IMR-90 (cell line): ENCODE results near the gene NECAB2. TPM values are rescaled to one million over a fixed set of nuclear protein-coding genes. Genes with fewer than 3 reads are reported as not detected.

Experiments used
- ATAC-seq: fragments of 200-7000 bp; cut with Tn5 transposase; 2 replicates; pipeline ENCODE4 v1.9.1; 2020; ENCODE audit warnings: low read depth, mild to moderate bottlenecking, moderate library complexity
- BruUV-seq: library from RNA; stranded (reverse); fragments of 400-500 nt; replicated peaks from 2 replicates; lab custom pipeline; 2021; lab: Mats Ljungman, UMichigan
- CTCF ChIA-PET: fragments of 300-600 bp; formaldehyde crosslinking; extraction: SDS; loops from one replicate; lab custom pipeline; 2021; ENCODE audit warnings: antibody characterized with exemption; lab: Yijun Ruan, JAX
- POLR2A ChIA-PET: fragments of 300-600 bp; sonication (Branson Sonifier 250); formaldehyde crosslinking; loops from one replicate; lab custom pipeline; 2022; ENCODE audit warnings: antibody characterized with exemption; ENCODE audit not compliant: unreplicated experiment; lab: Charles Lee
- DNase-seq: peaks from one replicate; pipeline ENCODE4 v3.0.0; 2013
- H2AFZ ChIP-seq: replicated peaks from 2 replicates; pipeline ENCODE3; 2013; ENCODE audit warnings: low read length, mild to moderate bottlenecking; ENCODE audit not compliant: poor library complexity
- H2AK5ac ChIP-seq: 2 replicates; pipeline ENCODE4 v1.6.1; 2013; ENCODE audit warnings: low read depth, low read length, inconsistent platforms
- H2AK9ac ChIP-seq: replicated peaks from 2 replicates; pipeline ENCODE3; 2013; ENCODE audit warnings: mild to moderate bottlenecking, low read depth, low read length, moderate library complexity; ENCODE audit not compliant: poor library complexity
- H2BK120ac ChIP-seq: 2 replicates; pipeline ENCODE4 v1.6.1; 2013; ENCODE audit warnings: low read depth, low read length, inconsistent platforms
- H2BK15ac ChIP-seq: 3 replicates; pipeline ENCODE4 v1.6.1; 2013; ENCODE audit warnings: low read depth, low read length, inconsistent platforms
- H2BK20ac ChIP-seq: 2 replicates; pipeline ENCODE4 v1.6.1; 2013; ENCODE audit warnings: low read depth, mild to moderate bottlenecking, inconsistent platforms, low read length, moderate library complexity
- H2BK5ac ChIP-seq: 2 replicates; pipeline ENCODE4 v1.6.1; 2013; ENCODE audit warnings: mild to moderate bottlenecking, low read depth, low read length, inconsistent platforms; ENCODE audit not compliant: poor library complexity, severe bottlenecking
- H3K14ac ChIP-seq: replicated peaks from 2 replicates; pipeline ENCODE4 v1.6.1; 2013; ENCODE audit warnings: low read depth, low read length, inconsistent platforms
- H3K18ac ChIP-seq: 2 replicates; pipeline ENCODE4 v1.6.1; 2013; ENCODE audit warnings: low read depth, low read length, control low read depth
- H3K23ac ChIP-seq: 2 replicates; pipeline ENCODE4 v1.6.1; 2013; ENCODE audit warnings: low read depth, low read length, inconsistent platforms
- H3K27ac ChIP-seq: 2 replicates; pipeline ENCODE4 v1.5.1; 2013; ENCODE audit warnings: mild to moderate bottlenecking, control low read depth, low read length; ENCODE audit not compliant: insufficient read depth
- H3K27me3 ChIP-seq: 2 replicates; pipeline ENCODE4 v1.6.1; 2013; ENCODE audit warnings: low read length; ENCODE audit not compliant: control insufficient read depth, insufficient read depth
- H3K36me3 ChIP-seq: 2 replicates; pipeline ENCODE4 v1.6.1; 2013; ENCODE audit warnings: low read length, mixed read lengths; ENCODE audit not compliant: control insufficient read depth, insufficient read depth
- H3K4ac ChIP-seq: 2 replicates; pipeline ENCODE4 v1.6.1; 2013; ENCODE audit warnings: low read depth, low read length, inconsistent platforms
- H3K4me1 ChIP-seq: 2 replicates; pipeline ENCODE4 v1.6.1; 2013; ENCODE audit warnings: low read length, mixed read lengths; ENCODE audit not compliant: control insufficient read depth, insufficient read depth
- H3K4me2 ChIP-seq: 2 replicates; pipeline ENCODE4 v1.6.1; 2013; ENCODE audit warnings: low read depth, mild to moderate bottlenecking, control low read depth, low read length, moderate library complexity
- H3K4me3 ChIP-seq: 2 replicates; pipeline ENCODE4 v1.5.1; 2013; ENCODE audit warnings: low read depth, mild to moderate bottlenecking, control low read depth, low read length, moderate library complexity; ENCODE audit not compliant: insufficient read depth
- H3K56ac ChIP-seq: 2 replicates; pipeline ENCODE4 v1.6.1; 2013; ENCODE audit warnings: low read length, inconsistent platforms; ENCODE audit not compliant: insufficient read depth; ENCODE audit errors: extremely low read depth
- H3K79me1 ChIP-seq, 2 experiments: 2 replicates each; pipeline ENCODE4 v1.6.1; 2013; ENCODE audit warnings: low read length in 2 of 2, inconsistent platforms in 1 of 2, low read depth in 1 of 2
- H3K9ac ChIP-seq: 2 replicates; pipeline ENCODE4 v1.6.1; 2013; ENCODE audit warnings: low read depth, low read length, control low read depth
- H3K9me1 ChIP-seq: 2 replicates; pipeline ENCODE4 v1.6.1; 2013; ENCODE audit warnings: low read length, inconsistent platforms; ENCODE audit not compliant: insufficient read depth
- H3K9me3 ChIP-seq: 2 replicates; pipeline ENCODE4 v1.6.1; 2013; ENCODE audit warnings: low read length; ENCODE audit not compliant: control insufficient read depth, insufficient read depth
- H4K20me1 ChIP-seq: 2 replicates; pipeline ENCODE4 v1.6.1; 2013; ENCODE audit warnings: low read length, inconsistent platforms; ENCODE audit not compliant: insufficient read depth
- H4K5ac ChIP-seq: 2 replicates; pipeline ENCODE4 v1.6.1; 2013; ENCODE audit warnings: mild to moderate bottlenecking, low read depth, low read length, control low read depth
- H4K8ac ChIP-seq, 2 experiments: 2 replicates each; pipeline ENCODE4 v1.6.1; 2013; ENCODE audit warnings: low read depth in 2 of 2, low read length in 2 of 2, control low read depth in 1 of 2, inconsistent platforms in 1 of 2
- H4K91ac ChIP-seq: 2 replicates; pipeline ENCODE4 v1.6.1; 2013; ENCODE audit warnings: low read depth, low read length, inconsistent platforms; ENCODE audit not compliant: insufficient read depth
- CEBPB ChIP-seq: IDR thresholded peaks from 2 replicates; pipeline ENCODE4 v1.6.1; 2012; ENCODE audit warnings: low read depth, low read length, improper control_type of control experiment
- CHD1 ChIP-seq: IDR thresholded peaks from 2 replicates; pipeline ENCODE4 v1.6.1; 2012; ENCODE audit warnings: low read depth, low read length, improper control_type of control experiment
- CTCF ChIP-seq: conservative IDR thresholded peaks from 2 replicates; pipeline ENCODE4 v1.5.1; 2012; ENCODE audit warnings: mild to moderate bottlenecking, low read depth, low read length, improper control_type of control experiment
- FOS ChIP-seq: fragments of 150-350 bp; IDR thresholded peaks from 2 replicates; pipeline ENCODE4 v1.6.1; 2016; ENCODE audit warnings: low read depth, low read length
- MAZ ChIP-seq: IDR thresholded peaks from 2 replicates; pipeline ENCODE4 v1.6.1; 2012; ENCODE audit warnings: low read depth, mild to moderate bottlenecking, low read length, improper control_type of control experiment, moderate library complexity, borderline replicate concordance
- NFE2L2 ChIP-seq: fragments of 150-350 bp; IDR thresholded peaks from 2 replicates; pipeline ENCODE4 v1.6.1; 2016; ENCODE audit warnings: low read depth, mild to moderate bottlenecking, low read length
- RCOR1 ChIP-seq: IDR thresholded peaks from 2 replicates; pipeline ENCODE4 v1.6.1; 2012; ENCODE audit warnings: mild to moderate bottlenecking, low read length, improper control_type of control experiment; ENCODE audit not compliant: insufficient replicate concordance
- SMC3 ChIP-seq: fragments of 150-350 bp; IDR thresholded peaks from 2 replicates; pipeline ENCODE4 v1.6.1; 2016; ENCODE audit warnings: low read depth, mild to moderate bottlenecking, antibody characterized with exemption, low read length, moderate library complexity
- WGBS, 2 experiments: methylation state at CpG; one replicate each; pipeline versions ENCODE4 v1.1.5 to v1.1.7; 2013; ENCODE audit warnings: missing lambda C conversion rate in 2 of 2; ENCODE audit not compliant: insufficient read length in 1 of 2; ENCODE audit errors: extremely low coverage in 2 of 2; 5-methylcytosine and 5-hydroxymethylcytosine counted together
- dilution Hi-C: fragments of 300-500 bp; cut with HindIII; formaldehyde crosslinking; loops from one replicate; pipeline ENCODE4 v1.14.3; 2018; ENCODE audit warnings: low sequenced_read_pairs; ENCODE audit not compliant: unreplicated experiment
- in situ Hi-C: fragments of 300-500 bp; cut with MboI; formaldehyde crosslinking; loops from 3 replicates; pipeline ENCODE4 v1.14.3; 2019; ENCODE audit warnings: low sequenced_read_pairs, inconsistent platforms, mixed read lengths
- intact Hi-C: fragments of 100-400 bp; cut with micrococcal nuclease; formaldehyde crosslinking; loops from 2 replicates; pipeline ENCODE4 v1.10.0; 2022
- polyA plus RNA-seq, 3 experiments: library from polyadenylated mRNA; depleted of rRNA; stranded (reverse); fragments of >200 nt; gene quantifications; 2 replicates each; pipeline ENCODE4 v1.2.3, GENCODE V29; 2012; ENCODE audit warnings: low replicate concordance in 1 of 3
- total RNA-seq: library from RNA; depleted of rRNA; stranded (reverse); fragments of >200 nt; gene quantifications from 2 replicates; pipeline ENCODE4 v1.2.3, GENCODE V29; 2012
- TF ChIP-seq, protein P1 (sequence below): fragments of 150-350 bp; IDR thresholded peaks from 2 replicates; pipeline ENCODE4 v1.6.1; 2017; ENCODE audit warnings: mild to moderate bottlenecking, antibody characterized with exemption, low read length, low read depth

The NECAB2 gene
- total and polyA plus RNA-seq, 2 of the 4 experiments (the other 2 are of a cell fraction) = 0.27 TPM; not detected in 1

DNA sequence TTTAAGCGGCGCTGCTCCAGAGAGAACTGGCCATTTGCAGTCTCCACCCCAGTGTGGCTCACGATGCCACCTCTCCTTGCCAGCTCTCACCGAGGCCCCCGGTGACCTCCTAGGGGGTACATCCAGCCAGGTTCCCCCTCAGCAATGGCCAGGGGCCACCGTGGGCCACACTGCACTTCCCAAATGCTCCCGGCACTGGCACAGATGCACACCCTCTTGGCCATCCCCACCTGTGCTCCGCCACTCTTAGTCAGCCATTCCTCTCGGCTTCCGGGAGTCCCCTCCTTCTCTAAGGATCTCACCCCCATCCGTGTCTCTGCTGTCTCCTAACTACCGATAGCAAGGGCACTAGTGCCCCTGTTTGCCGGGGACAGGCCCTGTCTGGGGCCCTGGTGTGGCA lies 43.4 kb upstream of the NECAB2 start:
- in situ Hi-C loops = no loop called here
- H3K27ac ChIP-seq = no peak overlapping the region
- intact Hi-C loops = no loop called here
- 0 out of 2 replicates have a peak, but pooled peaks cover 2% of the 10 kb centered on the region for H4K20me1 ChIP-seq
- no peak overlapping the region for H2BK5ac ChIP-seq
- H2BK20ac ChIP-seq = no peak overlapping the region
- no peak overlapping the region for H3K14ac ChIP-seq
- no peak overlapping the region for H3K4ac ChIP-seq
- H3K9me1 ChIP-seq = peaks cover 2% of the 10 kb centered on the region; the same call in 1 of the 2 replicates
- no peak overlapping the region for H3K9ac ChIP-seq
- peaks cover 4% of the 10 kb centered on the region for H3K36me3 ChIP-seq
- ATAC-seq (no peak), DNase-seq (no peak)
- H4K8ac ChIP-seq = no peak overlapping the region
- H3K4me1 ChIP-seq = peaks cover 5% of the 10 kb centered on the region
- no peak overlapping the region for H3K4me3 ChIP-seq
- H2AK9ac ChIP-seq = no peak overlapping the region
- no peaks in the 10 kb centered on the region for H3K79me1 ChIP-seq
- dilution Hi-C loops = no loop called here
- 85% methylated on average over 9 of the region's 13 CpGs; no CpG with 5 or more reads in 1 of the 2 experiments for WGBS, 2 experiments
- no peak overlapping the region for H2AFZ ChIP-seq
- H3K23ac ChIP-seq = no peak overlapping the region
- no peaks in the 10 kb centered on the region for H3K9me3 ChIP-seq
- H3K27me3 ChIP-seq = no peaks in the 10 kb centered on the region
- CTCF ChIA-PET = no interaction called here
- no TSS peak for BruUV-seq
- TF ChIP-seq FOS = no peak
- TF ChIP-seq CHD1 = no peak
- TF ChIP-seq, protein P1, sequence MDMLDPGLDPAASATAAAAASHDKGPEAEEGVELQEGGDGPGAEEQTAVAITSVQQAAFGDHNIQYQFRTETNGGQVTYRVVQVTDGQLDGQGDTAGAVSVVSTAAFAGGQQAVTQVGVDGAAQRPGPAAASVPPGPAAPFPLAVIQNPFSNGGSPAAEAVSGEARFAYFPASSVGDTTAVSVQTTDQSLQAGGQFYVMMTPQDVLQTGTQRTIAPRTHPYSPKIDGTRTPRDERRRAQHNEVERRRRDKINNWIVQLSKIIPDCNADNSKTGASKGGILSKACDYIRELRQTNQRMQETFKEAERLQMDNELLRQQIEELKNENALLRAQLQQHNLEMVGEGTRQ = no peak
- TF ChIP-seq NFE2L2 = no peak
- no peak for TF ChIP-seq CEBPB
- TF ChIP-seq MAZ = no peak
- TF ChIP-seq CTCF = no peak
- no peak for TF ChIP-seq RCOR1
- TF ChIP-seq SMC3 = no peak
- no peak overlapping the region for H2BK15ac ChIP-seq
- H2BK120ac ChIP-seq = no peak overlapping the region
- POLR2A ChIA-PET = no interaction called here
- H2AK5ac ChIP-seq = no peak overlapping the region
- H4K5ac ChIP-seq = no peak overlapping the region
- H3K56ac ChIP-seq = no peak overlapping the region
- H3K4me2 ChIP-seq = no peak overlapping the region
- H3K18ac ChIP-seq = no peak overlapping the region
- no peak overlapping the region for H4K91ac ChIP-seq
